ENCODE measurements around the gene MGAT5.

MGAT5 gene

GRCh38 chr2:134386310-134386709, 132.4 kb downstream of the MGAT5 start:
- Histone ChIP-seq H4K20me1 (ENCODE audit: insufficient read depth) (no peaks in the 10 kb centered on the region), H3K27ac (no peak overlapping the region), H3K4me1 (ENCODE audit: low read depth, poor library complexity, severe bottlenecking) (peaks cover 21% of the 10 kb centered on the region), H3K36me3 (ENCODE audit: insufficient read depth) (no peaks in the 10 kb centered on the region), H3K27me3 (ENCODE audit: insufficient read depth, low read depth) (no peaks in the 10 kb centered on the region), H3K79me2 (ENCODE audit: insufficient read depth, low read depth) (no peaks in the 10 kb centered on the region), H2AFZ (ENCODE audit: low read depth) (no peak overlapping the region), H3K9ac (no peak overlapping the region), H3K4me3 (IDR thresholded peaks at IDR 0.05; ENCODE audit: insufficient read depth, low read depth, low read length) (no peak overlapping the region), H3K4me2 (no peak overlapping the region)
- no peak for TF ChIP-seq CTCF (conservative IDR thresholded peaks at IDR 0.05; ENCODE audit: low read depth, low read length)

GRCh38 chr2:134389381-134389780, 135.5 kb downstream of the MGAT5 start:
- Histone ChIP-seq H3K27ac (no peak overlapping the region), H3K79me2 (ENCODE audit: insufficient read depth, low read depth) (no peaks in the 10 kb centered on the region), H3K4me3 (IDR thresholded peaks at IDR 0.05; ENCODE audit: insufficient read depth, low read depth, low read length) (no peak overlapping the region), H3K4me1 (ENCODE audit: low read depth, poor library complexity, severe bottlenecking) (peaks cover 48% of the 10 kb centered on the region), H2AFZ (ENCODE audit: low read depth) (no peak overlapping the region), H3K36me3 (ENCODE audit: insufficient read depth) (no peaks in the 10 kb centered on the region), H3K9ac (no peak overlapping the region), H3K27me3 (ENCODE audit: insufficient read depth, low read depth) (no peaks in the 10 kb centered on the region), H4K20me1 (ENCODE audit: insufficient read depth) (no peaks in the 10 kb centered on the region), H3K4me2 (no peak overlapping the region)
- no peak for TF ChIP-seq CTCF (conservative IDR thresholded peaks at IDR 0.05; ENCODE audit: low read depth, low read length)

- Histone ChIP-seq H3K27me3 (ENCODE audit: insufficient read depth, low read depth) (no peaks in the 10 kb centered on the region), H3K9ac (no peak overlapping the region), H3K36me3 (ENCODE audit: insufficient read depth) (no peaks in the 10 kb centered on the region), H4K20me1 (ENCODE audit: insufficient read depth) (no peaks in the 10 kb centered on the region), H3K4me2 (peak overlapping the region; percentile 30; the same call in 1 of the 2 replicates), H3K27ac (peak overlapping the region; percentile 27; the same call in 1 of the 2 replicates), H3K4me1 (ENCODE audit: low read depth, poor library complexity, severe bottlenecking) (peaks cover 58% of the 10 kb centered on the region), H2AFZ (ENCODE audit: low read depth) (no peak overlapping the region), H3K79me2 (ENCODE audit: insufficient read depth, low read depth) (no peaks in the 10 kb centered on the region), H3K4me3 (IDR thresholded peaks at IDR 0.05; ENCODE audit: insufficient read depth, low read depth, low read length) (no peak overlapping the region)
- TF ChIP-seq CTCF (conservative IDR thresholded peaks at IDR 0.05; ENCODE audit: low read depth, low read length): no peak
Measured at GRCh38 chr2:134391751-134392160, 137.9 kb downstream of the MGAT5 start.

GRCh38 chr2:134392442-134393074, 138.7 kb downstream of the MGAT5 start:
- H3K4me2 ChIP-seq: peak overlapping the region; percentile 30; the same call in 1 of the 2 replicates
- peaks cover 58% of the 10 kb centered on the region for H3K4me1 ChIP-seq (ENCODE audit: low read depth, poor library complexity, severe bottlenecking)
- H4K20me1 ChIP-seq (ENCODE audit: insufficient read depth): no peaks in the 10 kb centered on the region
- TF ChIP-seq CTCF (conservative IDR thresholded peaks at IDR 0.05; ENCODE audit: low read depth, low read length): no peak
- no peaks in the 10 kb centered on the region for H3K27me3 ChIP-seq (ENCODE audit: insufficient read depth, low read depth)
- no peak overlapping the region for H3K9ac ChIP-seq
- no peak overlapping the region for H3K4me3 ChIP-seq (IDR thresholded peaks at IDR 0.05; ENCODE audit: insufficient read depth, low read depth, low read length)
- H3K27ac ChIP-seq: peak overlapping the region; percentile 27; the same call in 1 of the 2 replicates
- no peaks in the 10 kb centered on the region for H3K36me3 ChIP-seq (ENCODE audit: insufficient read depth)
- H3K79me2 ChIP-seq (ENCODE audit: insufficient read depth, low read depth): no peaks in the 10 kb centered on the region
- H2AFZ ChIP-seq (ENCODE audit: low read depth): no peak overlapping the region
